ENCODE data around the gene IL17RD. TPM values are rescaled to one million over a fixed set of nuclear protein-coding genes. Genes with fewer than 3 reads are reported as not detected.

IL17RD gene
- total and polyA plus RNA-seq, 10 of the 15 experiments (the other 5 are each of a cell fraction or from before 2014, with no cell fraction given): 0.01 to 0.08 (median 0.04) TPM; not detected in 3

DNA sequence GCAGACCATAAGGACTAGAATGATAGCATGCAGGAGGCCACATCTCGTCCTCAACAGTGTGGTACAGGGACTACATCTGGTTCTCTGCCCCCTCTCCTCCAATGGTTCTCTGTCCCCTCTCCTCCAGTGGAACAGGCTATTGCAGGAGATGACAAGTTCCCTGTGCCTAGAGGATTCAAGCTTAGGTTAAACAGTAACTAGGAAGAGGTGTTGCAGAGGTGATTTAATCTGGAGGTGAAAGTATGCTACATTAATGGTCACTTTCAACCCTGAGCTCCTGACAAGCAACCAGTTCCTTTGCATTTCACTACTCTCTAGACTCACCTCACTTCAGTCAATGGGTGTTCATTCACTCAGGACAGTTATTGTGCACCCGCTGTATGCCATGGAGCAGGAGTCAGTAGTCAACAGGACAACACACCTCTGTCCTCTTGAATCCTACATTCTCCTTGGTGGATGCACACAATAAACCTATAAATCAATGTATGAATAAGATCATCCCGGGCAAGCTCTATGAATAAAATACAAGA lies 88.7 kb downstream of the IL17RD start:
- ATAC-seq (no peak), FAIRE-seq (no peak), DNase-seq (ENCODE audit: low read depth, low spot score) (no peak)
- Histone ChIP-seq H3K36me3 (ENCODE audit: control insufficient read depth in 2 of 2, insufficient read depth in 2 of 2, low read length in 1 of 2) (no peaks in the 10 kb centered on the region), H3K4me3 (no peak overlapping the region), H3K9me3 (replicated peaks; ENCODE audit: control insufficient read depth, insufficient read depth, low read length) (no peaks in the 10 kb centered on the region), H3K4me1 (ENCODE audit: control insufficient read depth, insufficient read depth, low read length) (no peaks in the 10 kb centered on the region), H4K20me1 (ENCODE audit: control insufficient read depth, insufficient read depth) (no peaks in the 10 kb centered on the region; the same call in 1 of the 2 replicates), H3K79me2 (ENCODE audit: control insufficient read depth, insufficient read depth, low read length) (no peaks in the 10 kb centered on the region), H3K4me2 (ENCODE audit: control insufficient read depth, insufficient read depth) (no peak overlapping the region), H3K27me3 (replicated peaks in 1 of 2; ENCODE audit: control insufficient read depth in 2 of 2, insufficient read depth in 2 of 2, low read length in 1 of 2) (peaks cover 3 to 16% of the 10 kb centered on the region in 2 experiments), H3K9ac (ENCODE audit: control insufficient read depth, insufficient read depth, low read length) (no peak overlapping the region), H2AFZ (ENCODE audit: control insufficient read depth, low read depth, low read length) (no peak overlapping the region), H3K27ac (ENCODE audit: control insufficient read depth, insufficient read depth) (no peak overlapping the region)
- ChIA-PET SMC1A (ENCODE audit: uncharacterized antibody, unreplicated experiment) (interaction anchor here (0.8 kb wide), 1 partner anchor 16 kb away, joined by 3 read pairs; no protein-coding TSS in a partner anchor), RAD21 (ENCODE audit: unreplicated experiment) (no interaction called here), POLR2A (interaction anchor here (0.6 kb wide), 1 partner anchor 14 kb away, joined by 3 read pairs; no protein-coding TSS in a partner anchor), CTCF (interaction anchor here (0.9 to 3.9 kb wide), 5 partner anchors 25 to 278 kb away, joined by 3 to 22 read pairs (median 5); no protein-coding TSS in a partner anchor)
- no TSS peak for BruUV-seq (replicated peaks)
- intact Hi-C loops (cut with micrococcal nuclease; ENCODE audit: unreplicated experiment) (loop anchor here (5.0 to 10.0 kb wide), 2 partner anchors 79 to 272 kb away; partner anchors contain the start of gene ARHGEF3), in situ Hi-C loops (cut with MboI) (no loop called here)
- WGBS (ENCODE audit: insufficient coverage, insufficient replicate concordance, low lambda C conversion rate, missing lambda C conversion rate): 59% methylated on average over 3 of the region's 3 CpGs
- TF ChIP-seq ZZZ3 (IDR thresholded peaks at IDR 0.05; ENCODE audit: control insufficient read depth, insufficient read length, low read depth) (no peak), CBFB (IDR thresholded peaks at IDR 0.05; ENCODE audit: low read depth) (no peak), ATF7 (IDR thresholded peaks at IDR 0.05; ENCODE audit: low read depth) (no peak), CREB1 (IDR thresholded peaks at IDR 0.05; ENCODE audit: low read depth) (no peak), CHD4 (IDR thresholded peaks at IDR 0.05) (no peak), TAF1 (IDR thresholded peaks at IDR 0.05; ENCODE audit: borderline replicate concordance, low read depth, low read length) (no peak), ASH2L (IDR thresholded peaks at IDR 0.05; ENCODE audit: borderline replicate concordance, low read depth) (no peak), SREBF2 (IDR thresholded peaks at IDR 0.05; ENCODE audit: low read length) (no peak), SIX5 (IDR thresholded peaks at IDR 0.05; ENCODE audit: low read depth, low read length, severe bottlenecking) (no peak), ZSCAN29 (IDR thresholded peaks at IDR 0.05) (no peak)
- TF ChIP-seq, protein P1, sequence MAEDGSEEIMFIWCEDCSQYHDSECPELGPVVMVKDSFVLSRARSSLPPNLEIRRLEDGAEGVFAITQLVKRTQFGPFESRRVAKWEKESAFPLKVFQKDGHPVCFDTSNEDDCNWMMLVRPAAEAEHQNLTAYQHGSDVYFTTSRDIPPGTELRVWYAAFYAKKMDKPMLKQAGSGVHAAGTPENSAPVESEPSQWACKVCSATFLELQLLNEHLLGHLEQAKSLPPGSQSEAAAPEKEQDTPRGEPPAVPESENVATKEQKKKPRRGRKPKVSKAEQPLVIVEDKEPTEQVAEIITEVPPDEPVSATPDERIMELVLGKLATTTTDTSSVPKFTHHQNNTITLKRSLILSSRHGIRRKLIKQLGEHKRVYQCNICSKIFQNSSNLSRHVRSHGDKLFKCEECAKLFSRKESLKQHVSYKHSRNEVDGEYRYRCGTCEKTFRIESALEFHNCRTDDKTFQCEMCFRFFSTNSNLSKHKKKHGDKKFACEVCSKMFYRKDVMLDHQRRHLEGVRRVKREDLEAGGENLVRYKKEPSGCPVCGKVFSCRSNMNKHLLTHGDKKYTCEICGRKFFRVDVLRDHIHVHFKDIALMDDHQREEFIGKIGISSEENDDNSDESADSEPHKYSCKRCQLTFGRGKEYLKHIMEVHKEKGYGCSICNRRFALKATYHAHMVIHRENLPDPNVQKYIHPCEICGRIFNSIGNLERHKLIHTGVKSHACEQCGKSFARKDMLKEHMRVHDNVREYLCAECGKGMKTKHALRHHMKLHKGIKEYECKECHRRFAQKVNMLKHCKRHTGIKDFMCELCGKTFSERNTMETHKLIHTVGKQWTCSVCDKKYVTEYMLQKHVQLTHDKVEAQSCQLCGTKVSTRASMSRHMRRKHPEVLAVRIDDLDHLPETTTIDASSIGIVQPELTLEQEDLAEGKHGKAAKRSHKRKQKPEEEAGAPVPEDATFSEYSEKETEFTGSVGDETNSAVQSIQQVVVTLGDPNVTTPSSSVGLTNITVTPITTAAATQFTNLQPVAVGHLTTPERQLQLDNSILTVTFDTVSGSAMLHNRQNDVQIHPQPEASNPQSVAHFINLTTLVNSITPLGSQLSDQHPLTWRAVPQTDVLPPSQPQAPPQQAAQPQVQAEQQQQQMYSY (CRISPR knock-in tag; IDR thresholded peaks at IDR 0.05): no peak

All from GM12878 (cell line).